ENCODE results near the gene SLC35F4.

DNA sequence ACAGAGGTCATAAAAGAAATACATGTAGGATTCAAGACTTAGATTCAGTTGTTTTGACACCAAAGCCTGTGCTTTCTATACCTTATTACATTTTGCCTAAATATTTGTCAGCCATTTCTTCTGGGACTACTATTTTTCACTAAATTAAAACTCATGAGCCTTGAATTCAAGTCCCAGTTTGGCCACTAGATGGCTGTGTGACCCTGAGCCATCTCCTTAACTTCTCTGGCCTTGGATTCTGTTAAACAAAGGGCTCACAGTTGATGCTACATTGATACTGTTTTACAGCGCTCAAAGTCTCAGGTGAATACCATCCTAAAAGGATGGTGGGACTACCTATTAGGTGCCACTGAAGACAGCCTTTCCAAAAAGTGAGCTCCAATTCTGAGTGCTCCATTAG, 332.7 kb downstream of the SLC35F4 start:
- TF ChIP-seq POLR2A (IDR thresholded peaks at IDR 0.05), result no peak
- TF ChIP-seq, protein P1, sequence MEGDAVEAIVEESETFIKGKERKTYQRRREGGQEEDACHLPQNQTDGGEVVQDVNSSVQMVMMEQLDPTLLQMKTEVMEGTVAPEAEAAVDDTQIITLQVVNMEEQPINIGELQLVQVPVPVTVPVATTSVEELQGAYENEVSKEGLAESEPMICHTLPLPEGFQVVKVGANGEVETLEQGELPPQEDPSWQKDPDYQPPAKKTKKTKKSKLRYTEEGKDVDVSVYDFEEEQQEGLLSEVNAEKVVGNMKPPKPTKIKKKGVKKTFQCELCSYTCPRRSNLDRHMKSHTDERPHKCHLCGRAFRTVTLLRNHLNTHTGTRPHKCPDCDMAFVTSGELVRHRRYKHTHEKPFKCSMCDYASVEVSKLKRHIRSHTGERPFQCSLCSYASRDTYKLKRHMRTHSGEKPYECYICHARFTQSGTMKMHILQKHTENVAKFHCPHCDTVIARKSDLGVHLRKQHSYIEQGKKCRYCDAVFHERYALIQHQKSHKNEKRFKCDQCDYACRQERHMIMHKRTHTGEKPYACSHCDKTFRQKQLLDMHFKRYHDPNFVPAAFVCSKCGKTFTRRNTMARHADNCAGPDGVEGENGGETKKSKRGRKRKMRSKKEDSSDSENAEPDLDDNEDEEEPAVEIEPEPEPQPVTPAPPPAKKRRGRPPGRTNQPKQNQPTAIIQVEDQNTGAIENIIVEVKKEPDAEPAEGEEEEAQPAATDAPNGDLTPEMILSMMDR (IDR thresholded peaks at IDR 0.05), result peak; percentile 9 to 41 (median 31)

Data from adrenal gland (tissue), 5 donors.